Natural killer cell (primary cell): ENCODE measurements around the gene PON1. TPM values are rescaled to one million over a fixed set of nuclear protein-coding genes. Genes with fewer than 3 reads are reported as not detected.

Experiments used
- ATAC-seq, 3 donors: fragments of 150-1000 bp in 2 of 3; fragments of 200-7000 bp in 1 of 3; cut with Tn5 transposase; 1 replicate in 1 of 3; 2 replicates in 2 of 3; pipeline ENCODE4 v1.10.0; 2021; ENCODE audit warnings: mild to moderate bottlenecking in 2 of 3, moderate library complexity in 2 of 3
- DNase-seq, 2 donors: peaks; one replicate each; pipeline versions ENCODE4 v3.0.0 to v3.0.0-alpha.2; 2013 to 2021; ENCODE audit warnings: mixed read lengths in 1 of 2
- H3K27ac ChIP-seq: one replicate; pipeline ENCODE4 v1.5.1; 2013; ENCODE audit warnings: mild to moderate bottlenecking, low read length
- H3K27me3 ChIP-seq: one replicate; pipeline ENCODE4 v1.6.1; 2013; ENCODE audit warnings: low read length; ENCODE audit not compliant: control insufficient read depth, insufficient read depth
- H3K36me3 ChIP-seq: one replicate; pipeline ENCODE4 v1.6.1; 2013; ENCODE audit warnings: low read length; ENCODE audit not compliant: control insufficient read depth, insufficient read depth
- H3K4me1 ChIP-seq: one replicate; pipeline ENCODE4 v1.6.1; 2013; ENCODE audit warnings: low read length; ENCODE audit not compliant: control insufficient read depth, insufficient read depth
- H3K4me3 ChIP-seq: one replicate; pipeline ENCODE4 v1.5.1; 2013; ENCODE audit warnings: low read length
- H3K9me3 ChIP-seq: one replicate; pipeline ENCODE4 v1.6.1; 2013; ENCODE audit warnings: low read length; ENCODE audit not compliant: control insufficient read depth, insufficient read depth
- H3K27ac Mint-ChIP-seq, 2 donors: one replicate each; pipeline ENCODE4 v1.8.0; 2022; ENCODE audit warnings: mild to moderate bottlenecking in 2 of 2, mixed read lengths in 2 of 2, moderate library complexity in 1 of 2
- H3K27me3 Mint-ChIP-seq, 2 donors: one replicate each; pipeline ENCODE4 v1.8.0; 2022; ENCODE audit warnings: low read depth in 2 of 2, mixed read lengths in 2 of 2
- H3K36me3 Mint-ChIP-seq: one replicate; pipeline ENCODE4 v1.8.0; 2022; ENCODE audit warnings: mixed read lengths
- H3K4me1 Mint-ChIP-seq, 2 donors: one replicate each; pipeline ENCODE4 v1.8.0; 2022; ENCODE audit warnings: mixed read lengths in 2 of 2
- H3K4me3 Mint-ChIP-seq: one replicate; pipeline ENCODE4 v1.8.0; 2022; ENCODE audit warnings: mild to moderate bottlenecking, moderate library complexity, mixed read lengths
- H3K9me3 Mint-ChIP-seq, 2 donors: one replicate each; pipeline ENCODE4 v1.8.0; 2022; ENCODE audit warnings: mixed read lengths in 2 of 2
- CTCF ChIP-seq: fragments of 200-600 bp; IDR thresholded peaks from one replicate; pipeline ENCODE4 v1.8.0; 2022; ENCODE audit warnings: antibody characterized with exemption
- WGBS: methylation state at CpG from one replicate; pipeline ENCODE4 v1.1.7; 2013; ENCODE audit warnings: missing lambda C conversion rate; ENCODE audit not compliant: insufficient coverage; 5-methylcytosine and 5-hydroxymethylcytosine counted together
- intact Hi-C: fragments of 100-400 bp; cut with micrococcal nuclease; formaldehyde crosslinking; loops from one replicate; pipeline ENCODE4 v1.14.2; 2022
- total RNA-seq, 4 donors: library from RNA; stranded (reverse); fragments of 120-200 nt in 1 of 4; gene quantifications; one replicate each; pipeline versions ENCODE4 v1.2.3 to v1.2.4, GENCODE V29; 2013 to 2022

Gene PON1
- total RNA-seq, 3 donors from 2014 or later (not counting 1 experiment from before 2014, with no cell fraction given) = not detected

GRCh38 chr7:95342029-95342428, 17.7 kb upstream of the PON1 start:
- Histone ChIP-seq H3K36me3 (no peaks in the 10 kb centered on the region), H3K4me1 (no peaks in the 10 kb centered on the region), H3K27me3 (no peaks in the 10 kb centered on the region), H3K4me3 (no peak overlapping the region), H3K27ac (no peak overlapping the region), H3K9me3 (no peaks in the 10 kb centered on the region)
- H3K27ac Mint-ChIP-seq = no peak overlapping the region
- peaks cover 0 to 22% of the 10 kb centered on the region in 2 donors for H3K27me3 Mint-ChIP-seq
- DNase-seq (no peak), ATAC-seq (no peak)
- 92% methylated on average over 3 of the region's 3 CpGs for WGBS
- no peak overlapping the region for H3K4me3 Mint-ChIP-seq
- no peaks in the 10 kb centered on the region for H3K36me3 Mint-ChIP-seq
- no peak for TF ChIP-seq CTCF
- H3K9me3 Mint-ChIP-seq = no peaks in the 10 kb centered on the region
- intact Hi-C loops = no loop called here
- no peaks in the 10 kb centered on the region for H3K4me1 Mint-ChIP-seq

GRCh38 chr7:95340491-95340890, 16.2 kb upstream of the PON1 start:
- no peaks in the 10 kb centered on the region for H3K9me3 Mint-ChIP-seq
- ATAC-seq (no peak), DNase-seq (no peak)
- Histone ChIP-seq H3K4me1 (no peaks in the 10 kb centered on the region), H3K36me3 (no peaks in the 10 kb centered on the region), H3K27me3 (no peaks in the 10 kb centered on the region), H3K27ac (no peak overlapping the region), H3K9me3 (no peaks in the 10 kb centered on the region), H3K4me3 (no peak overlapping the region)
- intact Hi-C loops = no loop called here
- H3K27me3 Mint-ChIP-seq = peaks cover 0 to 22% of the 10 kb centered on the region in 2 donors
- H3K36me3 Mint-ChIP-seq = no peaks in the 10 kb centered on the region
- H3K4me1 Mint-ChIP-seq = no peaks in the 10 kb centered on the region
- TF ChIP-seq CTCF = no peak
- H3K27ac Mint-ChIP-seq = no peak overlapping the region
- WGBS = 88% methylated on average over 2 of the region's 2 CpGs
- no peak overlapping the region for H3K4me3 Mint-ChIP-seq

GRCh38 chr7:95338832-95339231, 14.5 kb upstream of the PON1 start:
- Mint-ChIP-seq H3K4me1 (no peaks in the 10 kb centered on the region), H3K4me3 (no peak overlapping the region), H3K36me3 (no peaks in the 10 kb centered on the region), H3K27ac (no peak overlapping the region), H3K27me3 (peaks cover 0 to 19% of the 10 kb centered on the region in 2 donors), H3K9me3 (no peaks in the 10 kb centered on the region)
- Histone ChIP-seq H3K36me3 (no peaks in the 10 kb centered on the region), H3K27ac (no peak overlapping the region), H3K27me3 (no peaks in the 10 kb centered on the region), H3K9me3 (no peaks in the 10 kb centered on the region), H3K4me3 (no peak overlapping the region), H3K4me1 (no peaks in the 10 kb centered on the region)
- ATAC-seq (no peak), DNase-seq (no peak)
- 92% methylated on average over 3 of the region's 3 CpGs for WGBS
- intact Hi-C loops = no loop called here
- no peak for TF ChIP-seq CTCF

GRCh38 chr7:95335093-95335492, 10.8 kb upstream of the PON1 start:
- no peaks in the 10 kb centered on the region for H3K9me3 ChIP-seq
- no peaks in the 10 kb centered on the region for H3K27me3 ChIP-seq
- Mint-ChIP-seq H3K36me3 (no peaks in the 10 kb centered on the region), H3K4me3 (no peak overlapping the region), H3K4me1 (peaks cover 8 to 10% of the 10 kb centered on the region in 2 donors), H3K9me3 (no peaks in the 10 kb centered on the region), H3K27ac (no peak overlapping the region), H3K27me3 (no peaks in the 10 kb centered on the region)
- DNase-seq (no peak), ATAC-seq (no peak)
- no peak overlapping the region for H3K27ac ChIP-seq
- no peak for TF ChIP-seq CTCF
- no peak overlapping the region for H3K4me3 ChIP-seq
- H3K36me3 ChIP-seq = no peaks in the 10 kb centered on the region
- intact Hi-C loops = no loop called here
- peaks cover 2% of the 10 kb centered on the region for H3K4me1 ChIP-seq
